ENCODE data around the gene PPFIA3.

Gene PPFIA3

GRCh38 chr19:49092686-49093085, 26.7 kb upstream of the PPFIA3 start:
- H3K36me3 ChIP-seq (ENCODE audit: insufficient read depth, low read length), result peaks cover 29% of the 10 kb centered on the region
- H3K4me1 ChIP-seq (ENCODE audit: insufficient read depth, low read length), result no peaks in the 10 kb centered on the region
- no peaks in the 10 kb centered on the region for H3K9me3 ChIP-seq (ENCODE audit: control insufficient read depth, insufficient read depth, low read length)
- no peak overlapping the region for H3K9ac ChIP-seq (ENCODE audit: low read depth, low read length)

GRCh38 chr19:49094505-49095482, 24.6 kb upstream of the PPFIA3 start:
- peaks cover 41% of the 10 kb centered on the region for H3K36me3 ChIP-seq (ENCODE audit: insufficient read depth, low read length)
- no peak overlapping the region for H3K9ac ChIP-seq (ENCODE audit: low read depth, low read length)
- no peaks in the 10 kb centered on the region for H3K9me3 ChIP-seq (ENCODE audit: control insufficient read depth, insufficient read depth, low read length)
- no peaks in the 10 kb centered on the region for H3K4me1 ChIP-seq (ENCODE audit: insufficient read depth, low read length)

- H3K4me1 ChIP-seq (ENCODE audit: insufficient read depth, low read length), result 0 out of 2 replicates have a peak, but pooled peaks cover 2% of the 10 kb centered on the region
- H3K9me3 ChIP-seq (ENCODE audit: control insufficient read depth, insufficient read depth, low read length), result no peaks in the 10 kb centered on the region
- H3K9ac ChIP-seq (ENCODE audit: low read depth, low read length), result no peak overlapping the region
- H3K36me3 ChIP-seq (ENCODE audit: insufficient read depth, low read length), result peaks cover 42% of the 10 kb centered on the region
These were observed 21.7 kb upstream of the PPFIA3 start for GRCh38 chr19:49097453-49098288.

GRCh38 chr19:49098795-49099194, 20.5 kb upstream of the PPFIA3 start:
- H3K9me3 ChIP-seq (ENCODE audit: control insufficient read depth, insufficient read depth, low read length), result no peaks in the 10 kb centered on the region
- H3K36me3 ChIP-seq (ENCODE audit: insufficient read depth, low read length), result peaks cover 47% of the 10 kb centered on the region
- 0 out of 2 replicates have a peak, but pooled peaks cover 2% of the 10 kb centered on the region for H3K4me1 ChIP-seq (ENCODE audit: insufficient read depth, low read length)
- H3K9ac ChIP-seq (ENCODE audit: low read depth, low read length), result no peak overlapping the region

GRCh38 chr19:49101160-49101559, 18.2 kb upstream of the PPFIA3 start:
- Histone ChIP-seq H3K36me3 (ENCODE audit: insufficient read depth, low read length) (peaks cover 38% of the 10 kb centered on the region), H3K9ac (ENCODE audit: low read depth, low read length) (no peak overlapping the region), H3K9me3 (ENCODE audit: control insufficient read depth, insufficient read depth, low read length) (no peaks in the 10 kb centered on the region), H3K4me1 (ENCODE audit: insufficient read depth, low read length) (0 out of 2 replicates have a peak, but pooled peaks cover 2% of the 10 kb centered on the region)

GRCh38 chr19:49102303-49102702, 17.0 kb upstream of the PPFIA3 start:
- Histone ChIP-seq H3K9ac (ENCODE audit: low read depth, low read length) (no peak overlapping the region), H3K36me3 (ENCODE audit: insufficient read depth, low read length) (peaks cover 43% of the 10 kb centered on the region), H3K4me1 (ENCODE audit: insufficient read depth, low read length) (0 out of 2 replicates have a peak, but pooled peaks cover 2% of the 10 kb centered on the region), H3K9me3 (ENCODE audit: control insufficient read depth, insufficient read depth, low read length) (no peaks in the 10 kb centered on the region)

GRCh38 chr19:49103331-49104085, 15.8 kb upstream of the PPFIA3 start:
- Histone ChIP-seq H3K4me1 (ENCODE audit: insufficient read depth, low read length) (peaks cover 5% of the 10 kb centered on the region; the same call in 1 of the 2 replicates), H3K36me3 (ENCODE audit: insufficient read depth, low read length) (peaks cover 47% of the 10 kb centered on the region), H3K9ac (ENCODE audit: low read depth, low read length) (no peak overlapping the region), H3K9me3 (ENCODE audit: control insufficient read depth, insufficient read depth, low read length) (no peaks in the 10 kb centered on the region)

- no peaks in the 10 kb centered on the region for H3K9me3 ChIP-seq (ENCODE audit: control insufficient read depth, insufficient read depth, low read length)
- peaks cover 39% of the 10 kb centered on the region for H3K36me3 ChIP-seq (ENCODE audit: insufficient read depth, low read length)
- peaks cover 6% of the 10 kb centered on the region; the same call in 1 of the 2 replicates for H3K4me1 ChIP-seq (ENCODE audit: insufficient read depth, low read length)
- H3K9ac ChIP-seq (ENCODE audit: low read depth, low read length), result no peak overlapping the region
These were observed 15.0 kb upstream of the PPFIA3 start for GRCh38 chr19:49104229-49104864.

- no peaks in the 10 kb centered on the region for H3K9me3 ChIP-seq (ENCODE audit: control insufficient read depth, insufficient read depth, low read length)
- H3K4me1 ChIP-seq (ENCODE audit: insufficient read depth, low read length), result peaks cover 4% of the 10 kb centered on the region; the same call in 1 of the 2 replicates
- H3K9ac ChIP-seq (ENCODE audit: low read depth, low read length), result no peak overlapping the region
- H3K36me3 ChIP-seq (ENCODE audit: insufficient read depth, low read length), result peaks cover 24% of the 10 kb centered on the region
These were observed 12.7 kb upstream of the PPFIA3 start for GRCh38 chr19:49106648-49107135.

- H3K36me3 ChIP-seq (ENCODE audit: insufficient read depth, low read length), result peaks cover 19% of the 10 kb centered on the region
- peaks cover 4% of the 10 kb centered on the region; the same call in 1 of the 2 replicates for H3K4me1 ChIP-seq (ENCODE audit: insufficient read depth, low read length)
- H3K9me3 ChIP-seq (ENCODE audit: control insufficient read depth, insufficient read depth, low read length), result no peaks in the 10 kb centered on the region
- no peak overlapping the region for H3K9ac ChIP-seq (ENCODE audit: low read depth, low read length)
These were observed 11.5 kb upstream of the PPFIA3 start for GRCh38 chr19:49107625-49108459.

GRCh38 chr19:49109051-49109450, 10.3 kb upstream of the PPFIA3 start:
- peaks cover 15% of the 10 kb centered on the region for H3K36me3 ChIP-seq (ENCODE audit: insufficient read depth, low read length)
- H3K9ac ChIP-seq (ENCODE audit: low read depth, low read length), result no peak overlapping the region
- no peaks in the 10 kb centered on the region for H3K9me3 ChIP-seq (ENCODE audit: control insufficient read depth, insufficient read depth, low read length)
- peaks cover 4% of the 10 kb centered on the region; the same call in 1 of the 2 replicates for H3K4me1 ChIP-seq (ENCODE audit: insufficient read depth, low read length)

GRCh38 chr19:49109569-49110233, 9.6 kb upstream of the PPFIA3 start:
- Histone ChIP-seq H3K9me3 (ENCODE audit: control insufficient read depth, insufficient read depth, low read length) (no peaks in the 10 kb centered on the region), H3K4me1 (ENCODE audit: insufficient read depth, low read length) (peaks cover 4% of the 10 kb centered on the region; the same call in 1 of the 2 replicates), H3K9ac (ENCODE audit: low read depth, low read length) (no peak overlapping the region), H3K36me3 (ENCODE audit: insufficient read depth, low read length) (peaks cover 15% of the 10 kb centered on the region)

Measured in ES-I3 (cell line).